ENCODE data around the gene AMZ2. TPM values are rescaled to one million over a fixed set of nuclear protein-coding genes. Genes with fewer than 3 reads are reported as not detected.

The AMZ2 gene, protein sequence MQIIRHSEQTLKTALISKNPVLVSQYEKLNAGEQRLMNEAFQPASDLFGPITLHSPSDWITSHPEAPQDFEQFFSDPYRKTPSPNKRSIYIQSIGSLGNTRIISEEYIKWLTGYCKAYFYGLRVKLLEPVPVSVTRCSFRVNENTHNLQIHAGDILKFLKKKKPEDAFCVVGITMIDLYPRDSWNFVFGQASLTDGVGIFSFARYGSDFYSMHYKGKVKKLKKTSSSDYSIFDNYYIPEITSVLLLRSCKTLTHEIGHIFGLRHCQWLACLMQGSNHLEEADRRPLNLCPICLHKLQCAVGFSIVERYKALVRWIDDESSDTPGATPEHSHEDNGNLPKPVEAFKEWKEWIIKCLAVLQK
- total RNA-seq (2021) (60.8 and 88.3 TPM in 2 replicates), Bru-seq, nascent RNA (percentile 70 among the genes with signal in this experiment), BruChase-seq, experiment 1, labeled RNA remaining after a 2-hour chase (percentile 66 among the genes with signal in this experiment), BruChase-seq, experiment 2, labeled RNA remaining after a 6-hour chase (percentile 83 among the genes with signal in this experiment)
- long read RNA-seq, transcript AMZ2-203 (8 exons, 1,378 nt): minor isoform, 63 of 243 reads
- long read RNA-seq, transcript AMZ2-202 (7 exons, 2,402 nt): major isoform, 111 of 243 reads
- long read RNA-seq, transcript AMZ2-210 (8 exons, 1,339 nt): minor isoform, 7 of 243 reads
- long read RNA-seq, partial matches to known transcripts: 5 of 243 reads
- long read RNA-seq, other reads (novel, unspliced or antisense): 54 of 243 reads

DNA sequence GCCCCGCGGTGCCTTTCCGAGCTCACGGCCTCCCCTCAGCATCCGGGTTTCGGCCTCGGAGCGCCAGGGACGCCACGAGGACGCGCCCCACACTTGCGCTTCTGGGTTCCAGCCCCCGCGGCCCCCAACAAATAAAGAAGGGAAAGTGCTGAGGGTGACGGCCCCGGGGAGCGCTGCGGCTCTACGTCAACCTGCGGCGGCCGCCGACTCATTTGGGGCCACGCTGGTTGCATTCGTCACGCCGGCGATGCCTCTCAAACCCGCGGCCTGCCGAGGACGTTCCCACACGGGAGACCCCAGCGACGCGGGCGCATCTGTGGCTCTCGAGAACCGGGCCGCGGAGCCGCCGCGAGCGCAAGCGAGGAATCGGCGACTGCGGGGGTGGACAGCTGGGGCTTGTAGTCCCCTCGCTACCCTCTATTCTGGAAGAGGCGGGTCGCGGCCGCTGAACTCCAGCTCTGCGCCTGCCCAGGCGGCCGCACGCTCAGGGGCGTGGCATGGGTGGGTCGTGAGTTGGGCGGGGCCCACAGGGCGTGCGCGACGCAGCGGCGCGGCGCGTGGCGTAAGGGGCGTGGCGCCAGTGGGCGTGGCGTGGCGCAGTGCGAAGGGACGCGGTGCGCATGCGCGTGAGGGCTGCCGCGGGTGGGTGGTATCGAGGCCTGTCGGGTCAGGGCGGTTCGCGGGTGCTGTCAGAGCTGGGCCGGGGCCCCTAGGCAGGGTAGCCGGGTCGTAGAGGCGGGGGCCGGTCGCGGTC, at the start of gene AMZ2:
Gene AMZ2 (plus strand): TSS at position 599 of the 754 bp plus-strand sequence. CDS start 2,145 bp downstream, outside the sequence.
- no TSS peak for BruUV-seq (replicated peaks)
- peak within 1 kb of the TSS; percentile 81 for H3K4me2 ChIP-seq
- H2AFZ ChIP-seq: peak within 1 kb of the TSS; percentile 92
- peak; percentile 65 to 94 for DNase-seq
- intact Hi-C loops (cut with micrococcal nuclease; ENCODE audit: unreplicated experiment): loop anchor here (1.0 to 2.0 kb wide), 2 partner anchors 47 to 210 kb away; partner anchors contain the start of gene WIPI1
- no peaks in the 10 kb centered on the region for H3K9me3 ChIP-seq (ENCODE audit: insufficient read depth, low read depth)
- H3K4me1 ChIP-seq (replicated peaks; ENCODE audit: insufficient read depth): peaks cover 10% of the 10 kb centered on the region
- ChIA-PET CTCF (interaction anchor here (0.6 to 1.6 kb wide), 4 partner anchors 26 to 228 kb away, joined by 3 to 25 read pairs (median 8); no protein-coding TSS in a partner anchor), POLR2A (ENCODE audit: unreplicated experiment) (interaction anchor here (0.5 to 0.6 kb wide), 5 partner anchors 13 to 600 kb away, joined by 3 to 6 read pairs (median 3); no protein-coding TSS in a partner anchor)
- H3K9me2 ChIP-seq (ENCODE audit: insufficient read depth): no peaks in the 10 kb centered on the region
- H3K27ac ChIP-seq: peak within 1 kb of the TSS; percentile 63
- no peaks in the 10 kb centered on the region for H3K27me3 ChIP-seq (ENCODE audit: insufficient read depth, low read depth)
- H3K79me2 ChIP-seq (ENCODE audit: low read depth): no peaks in the 10 kb centered on the region; the same call in 1 of the 2 replicates
- H3K4me3 ChIP-seq: peak within 1 kb of the TSS; percentile 80
- TF ChIP-seq CTCF (conservative IDR thresholded peaks at IDR 0.05) (no peak), EZH2 (IDR thresholded peaks at IDR 0.05; ENCODE audit: low read depth) (no peak)
- H4K20me1 ChIP-seq (ENCODE audit: insufficient read depth): no peaks in the 10 kb centered on the region
- H3K36me3 ChIP-seq (ENCODE audit: low read depth): 0 out of 2 replicates have a peak, but pooled peaks cover 6% of the 10 kb centered on the region
- H3F3A ChIP-seq (ENCODE audit: insufficient read depth, low read depth): peaks cover 20% of the 10 kb centered on the region; the same call in 1 of the 2 replicates

- Histone ChIP-seq H3K27ac (no peak overlapping the region), H2AFZ (no peak overlapping the region), H3K4me2 (no peak overlapping the region), H3K9me2 (ENCODE audit: insufficient read depth) (no peaks in the 10 kb centered on the region), H4K20me1 (ENCODE audit: insufficient read depth) (no peaks in the 10 kb centered on the region), H3K4me3 (no peak overlapping the region), H3K79me2 (ENCODE audit: low read depth) (no peaks in the 10 kb centered on the region), H3K4me1 (replicated peaks; ENCODE audit: insufficient read depth) (peaks cover 14% of the 10 kb centered on the region; the same call in 1 of the 2 replicates), H3K36me3 (ENCODE audit: low read depth) (no peaks in the 10 kb centered on the region), H3K27me3 (ENCODE audit: insufficient read depth, low read depth) (peaks cover 18% of the 10 kb centered on the region), H3K9me3 (ENCODE audit: insufficient read depth, low read depth) (no peaks in the 10 kb centered on the region), H3F3A (ENCODE audit: insufficient read depth, low read depth) (peaks cover 11% of the 10 kb centered on the region; the same call in 1 of the 2 replicates)
- CTCF ChIA-PET: interaction anchor here (0.5 to 1.5 kb wide), 2 partner anchors 11 to 15 kb away, joined by 4 to 8 read pairs; no protein-coding TSS in a partner anchor
- DNase-seq: no peak
- intact Hi-C loops (cut with micrococcal nuclease; ENCODE audit: unreplicated experiment): loop anchor here (10.0 kb wide), 1 partner anchor 556 kb away; no protein-coding TSS in a partner anchor
- POLR2A ChIA-PET (ENCODE audit: unreplicated experiment): no interaction called here
- TF ChIP-seq EZH2 (IDR thresholded peaks at IDR 0.05; ENCODE audit: low read depth) (no peak), CTCF (conservative IDR thresholded peaks at IDR 0.05) (no peak)
- BruUV-seq (replicated peaks): no TSS peak
These were observed 48.7 kb upstream of the AMZ2 start for GRCh38 chr17:68198931-68199836.
